ENCODE measurements around the gene TOGARAM2.

DNA sequence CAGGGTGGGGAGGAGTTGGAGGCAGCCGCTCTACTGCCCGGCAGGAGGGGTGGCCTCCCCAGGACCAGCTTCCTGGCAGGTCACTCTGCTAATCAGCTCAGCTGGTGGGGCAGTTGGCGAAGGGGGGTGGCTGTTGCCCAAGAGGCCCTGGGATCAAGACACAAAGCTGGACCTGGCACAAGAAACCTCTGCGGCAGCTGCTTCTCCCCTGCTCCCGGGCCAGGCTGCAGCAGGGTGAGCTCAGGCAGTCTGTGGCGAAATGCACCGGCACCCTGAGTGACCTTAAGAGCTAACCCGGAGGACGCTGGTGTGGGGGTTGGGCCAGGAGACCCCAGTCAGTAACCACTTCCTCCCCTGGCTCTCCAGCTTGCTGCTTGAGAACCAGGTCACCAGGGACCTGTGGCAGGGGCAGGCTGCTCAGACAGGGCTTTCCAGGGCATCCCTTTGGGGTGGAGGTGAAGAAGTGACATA is 31.1 kb downstream of the TOGARAM2 start:
- TF ChIP-seq EZH2 (IDR thresholded peaks at IDR 0.05; ENCODE audit: low read depth, unreplicated experiment) (no peak), EZH2phosphoT487 (IDR thresholded peaks at IDR 0.05; ENCODE audit: unreplicated experiment) (no peak), CTCF (conservative IDR thresholded peaks at IDR 0.05; ENCODE audit: low read depth in 2 of 2) (no peak), POLR2AphosphoS5 (IDR thresholded peaks at IDR 0.05; ENCODE audit: low read depth) (no peak), CREB1 (CRISPR knock-in tag; IDR thresholded peaks at IDR 0.05; ENCODE audit: low read depth) (no peak), ZNF331 (CRISPR knock-in tag; IDR thresholded peaks at IDR 0.05; ENCODE audit: low read depth) (no peak), STAT1 (IDR thresholded peaks at IDR 0.05; ENCODE audit: unreplicated experiment) (no peak), ETS1 (IDR thresholded peaks at IDR 0.05) (no peak), JUNB (IDR thresholded peaks at IDR 0.05; ENCODE audit: unreplicated experiment) (no peak)

Measured in GM23338 (cell line).